HEK293T (cell line): ENCODE measurements around the gene ARHGAP5.

Source experiments
- BHLHE40 ChIP-seq: fragments of 450-650 bp; IDR thresholded peaks from 2 replicates; pipeline ENCODE4 v1.6.1; 2016; ENCODE audit warnings: mild to moderate bottlenecking, moderate library complexity, borderline replicate concordance
- CTBP1 ChIP-seq: fragments of 450-650 bp; IDR thresholded peaks from 2 replicates; pipeline ENCODE4 v1.6.1; 2016; ENCODE audit warnings: borderline replicate concordance
- FOXA1 ChIP-seq: fragments of 450-650 bp; IDR thresholded peaks from 2 replicates; pipeline ENCODE4 v1.6.1; 2016; ENCODE audit warnings: mild to moderate bottlenecking
- FOXK2 ChIP-seq: fragments of 450-650 bp; IDR thresholded peaks from 2 replicates; pipeline ENCODE4 v1.6.1; 2016; ENCODE audit warnings: mild to moderate bottlenecking
- FOXM1 ChIP-seq: fragments of 450-650 bp; IDR thresholded peaks from 2 replicates; pipeline ENCODE4 v1.6.1; 2017; ENCODE audit warnings: mild to moderate bottlenecking, borderline replicate concordance
- HDGF ChIP-seq: fragments of 450-650 bp; IDR thresholded peaks from 2 replicates; pipeline ENCODE4 v1.6.1; 2017; ENCODE audit warnings: antibody characterized with exemption, borderline replicate concordance
- L3MBTL2 ChIP-seq: fragments of 450-650 bp; conservative IDR thresholded peaks from 2 replicates; pipeline ENCODE4 v1.6.1; 2016; ENCODE audit warnings: mild to moderate bottlenecking
- NFRKB ChIP-seq: fragments of 450-650 bp; IDR thresholded peaks from 2 replicates; pipeline ENCODE4 v1.6.1; 2016; ENCODE audit warnings: mild to moderate bottlenecking, moderate library complexity
- SP1 ChIP-seq: fragments of 450-650 bp; IDR thresholded peaks from 2 replicates; pipeline ENCODE4 v1.6.1; 2017
- TARDBP ChIP-seq: fragments of 450-650 bp; IDR thresholded peaks from 2 replicates; pipeline ENCODE4 v1.6.1; 2016
- ZNF384 ChIP-seq: fragments of 450-650 bp; IDR thresholded peaks from 2 replicates; pipeline ENCODE4 v1.6.1; 2016
- TF ChIP-seq, protein P1 (sequence below): fragments of 450-650 bp; IDR thresholded peaks from 2 replicates; pipeline ENCODE4 v1.6.1; 2016

DNA sequence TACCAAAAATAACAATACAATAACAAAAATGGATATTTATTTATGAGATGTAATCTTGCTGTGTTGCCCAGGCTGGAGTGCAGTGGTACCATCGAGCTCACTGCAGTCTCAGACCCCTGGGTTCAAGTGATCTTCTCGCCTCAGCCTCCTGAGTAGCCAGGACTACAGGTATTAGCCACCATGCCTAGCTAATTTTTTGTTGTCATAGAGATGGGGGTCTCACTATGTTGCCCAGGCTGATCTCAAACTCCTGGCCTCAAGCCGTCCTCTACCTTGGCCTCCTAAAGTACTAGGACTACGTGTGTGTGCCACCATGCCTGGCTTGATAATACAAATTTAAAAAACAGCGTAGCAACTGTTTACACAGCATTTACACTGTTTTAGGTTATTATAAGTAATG, 23.1 kb downstream of the ARHGAP5 start:
- TF ChIP-seq FOXA1: no peak
- TF ChIP-seq HDGF: no peak
- no peak for TF ChIP-seq NFRKB
- no peak for TF ChIP-seq FOXM1
- TF ChIP-seq SP1: no peak
- TF ChIP-seq BHLHE40: no peak
- no peak for TF ChIP-seq FOXK2
- no peak for TF ChIP-seq ZNF384
- no peak for TF ChIP-seq CTBP1
- TF ChIP-seq TARDBP: no peak
- no peak for TF ChIP-seq L3MBTL2
- TF ChIP-seq, protein P1, sequence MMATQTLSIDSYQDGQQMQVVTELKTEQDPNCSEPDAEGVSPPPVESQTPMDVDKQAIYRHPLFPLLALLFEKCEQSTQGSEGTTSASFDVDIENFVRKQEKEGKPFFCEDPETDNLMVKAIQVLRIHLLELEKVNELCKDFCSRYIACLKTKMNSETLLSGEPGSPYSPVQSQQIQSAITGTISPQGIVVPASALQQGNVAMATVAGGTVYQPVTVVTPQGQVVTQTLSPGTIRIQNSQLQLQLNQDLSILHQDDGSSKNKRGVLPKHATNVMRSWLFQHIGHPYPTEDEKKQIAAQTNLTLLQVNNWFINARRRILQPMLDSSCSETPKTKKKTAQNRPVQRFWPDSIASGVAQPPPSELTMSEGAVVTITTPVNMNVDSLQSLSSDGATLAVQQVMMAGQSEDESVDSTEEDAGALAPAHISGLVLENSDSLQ: no peak
